ENCODE data around the gene FREM1.

Gene FREM1

GRCh38 chr9:14881006-14881405 lies 29.2 kb downstream of the FREM1 start:
- DNase-seq (ENCODE audit: low read depth in 2 of 2), result no peak

DNA sequence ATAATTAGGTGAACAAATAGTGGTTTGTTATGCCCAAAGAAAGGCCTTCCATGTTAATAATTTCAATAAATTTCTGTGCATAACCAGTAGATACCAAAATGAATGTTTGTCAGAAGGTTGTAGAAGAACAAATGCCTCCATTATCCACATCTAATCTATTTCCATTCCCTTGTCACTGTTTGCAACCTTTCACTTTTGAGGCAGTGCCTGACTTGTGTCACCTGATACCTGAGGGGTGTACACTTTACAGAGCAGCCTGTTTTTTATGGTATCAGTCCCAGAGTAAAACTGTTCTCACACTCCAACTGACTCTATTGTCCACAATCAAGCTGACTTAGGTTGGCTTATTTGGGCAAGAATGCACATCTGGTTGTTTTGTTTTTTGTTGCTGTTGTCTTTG lies 40.1 kb downstream of the FREM1 start:
- DNase-seq (ENCODE audit: low read depth in 2 of 2), result no peak

- DNase-seq (ENCODE audit: low read depth in 2 of 2), result no peak
Observed at GRCh38 chr9:14869671-14870070, 40.6 kb downstream of the FREM1 start.

GRCh38 chr9:14868772-14869583 lies 41.2 kb downstream of the FREM1 start:
- DNase-seq (ENCODE audit: low read depth in 2 of 2), result no peak

- DNase-seq (ENCODE audit: low read depth in 2 of 2), result no peak
Observed at GRCh38 chr9:14868418-14868771, 41.8 kb downstream of the FREM1 start.

DNA sequence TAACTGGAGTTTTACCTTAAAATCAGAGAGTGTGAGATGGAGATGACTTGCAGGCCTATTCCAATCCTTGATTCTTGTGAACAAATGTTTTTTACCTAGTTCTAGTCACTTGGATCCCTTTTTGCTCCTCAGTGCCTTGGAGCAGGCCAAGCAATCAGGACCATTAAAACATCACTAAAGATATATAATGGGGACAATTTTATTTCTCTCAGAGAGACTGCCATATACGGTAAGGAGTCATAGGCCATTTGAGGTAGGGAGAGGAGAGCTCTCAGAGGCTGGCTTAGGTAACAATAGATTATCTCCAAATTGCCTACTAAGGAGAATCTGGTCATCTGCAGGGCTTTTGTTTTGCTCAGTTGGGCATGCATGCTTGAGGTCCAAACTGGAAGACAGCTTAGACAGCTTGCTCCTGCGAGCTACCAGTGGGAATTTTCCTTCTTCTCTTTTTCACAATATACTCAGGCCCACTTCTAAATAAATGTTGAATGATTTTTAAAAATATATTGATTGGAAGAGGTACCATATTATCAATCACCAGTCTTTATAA lies 44.0 kb downstream of the FREM1 start:
- no peak for DNase-seq (ENCODE audit: low read depth in 2 of 2)

- no peak for DNase-seq (ENCODE audit: low read depth in 2 of 2)
Observed at GRCh38 chr9:14864309-14864708, 45.9 kb downstream of the FREM1 start.

GRCh38 chr9:14863402-14863801 lies 46.8 kb downstream of the FREM1 start:
- no peak for DNase-seq (ENCODE audit: low read depth in 2 of 2)

- no peak for DNase-seq (ENCODE audit: low read depth in 2 of 2)
Observed at GRCh38 chr9:14857449-14858305, 52.6 kb downstream of the FREM1 start.

- DNase-seq (ENCODE audit: low read depth in 2 of 2), result no peak
Observed at GRCh38 chr9:14849851-14850250, 60.4 kb downstream of the FREM1 start.

- no peak for DNase-seq (ENCODE audit: low read depth in 2 of 2)
Observed at GRCh38 chr9:14849296-14849695, 60.9 kb downstream of the FREM1 start.

DNA sequence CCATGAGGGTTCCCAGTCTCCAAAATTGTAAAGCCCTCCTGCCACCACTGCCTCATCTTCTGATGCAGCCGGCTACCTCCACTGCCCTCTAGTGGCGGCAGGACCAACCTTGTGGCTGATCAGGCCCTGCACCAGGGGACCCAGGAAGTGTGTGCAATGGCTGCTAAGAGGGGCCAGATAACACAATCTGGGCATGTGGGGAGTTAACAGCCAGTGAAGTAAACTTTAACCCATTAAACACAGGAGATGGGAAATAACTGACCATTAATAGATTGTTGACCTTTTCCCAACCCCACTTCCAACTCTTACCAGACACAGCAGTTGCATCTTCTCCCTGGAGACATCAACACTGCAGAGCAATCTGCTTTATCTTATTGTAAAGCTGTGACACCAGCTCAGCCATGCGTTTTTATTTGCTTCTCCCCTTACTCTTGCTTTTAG lies 63.3 kb downstream of the FREM1 start:
- DNase-seq (ENCODE audit: low read depth in 2 of 2), result peak; percentile 2 to 9

- DNase-seq (ENCODE audit: low read depth in 2 of 2), result no peak
Observed at GRCh38 chr9:14843163-14843562, 67.1 kb downstream of the FREM1 start.

- no peak for DNase-seq (ENCODE audit: low read depth in 2 of 2)
Observed at GRCh38 chr9:14842269-14842668, 68.0 kb downstream of the FREM1 start.

- no peak for DNase-seq (ENCODE audit: low read depth in 2 of 2)
Observed at GRCh38 chr9:14838701-14839100, 71.5 kb downstream of the FREM1 start.

GRCh38 chr9:14836885-14837284 lies 73.3 kb downstream of the FREM1 start:
- no peak for DNase-seq (ENCODE audit: low read depth in 2 of 2)

GRCh38 chr9:14831661-14832060 lies 78.6 kb downstream of the FREM1 start:
- no peak for DNase-seq (ENCODE audit: low read depth in 2 of 2)

GRCh38 chr9:14831074-14831473 lies 79.2 kb downstream of the FREM1 start:
- DNase-seq (ENCODE audit: low read depth in 2 of 2), result no peak

GRCh38 chr9:14830057-14830456 lies 80.2 kb downstream of the FREM1 start:
- DNase-seq (ENCODE audit: low read depth in 2 of 2), result no peak

- no peak for DNase-seq (ENCODE audit: low read depth in 2 of 2)
Observed at GRCh38 chr9:14829204-14829603, 81.0 kb downstream of the FREM1 start.

- no peak for DNase-seq (ENCODE audit: low read depth in 2 of 2)
Observed at GRCh38 chr9:14827805-14828204, 82.4 kb downstream of the FREM1 start.

GRCh38 chr9:14824481-14824880 lies 85.7 kb downstream of the FREM1 start:
- no peak for DNase-seq (ENCODE audit: low read depth in 2 of 2)

DNA sequence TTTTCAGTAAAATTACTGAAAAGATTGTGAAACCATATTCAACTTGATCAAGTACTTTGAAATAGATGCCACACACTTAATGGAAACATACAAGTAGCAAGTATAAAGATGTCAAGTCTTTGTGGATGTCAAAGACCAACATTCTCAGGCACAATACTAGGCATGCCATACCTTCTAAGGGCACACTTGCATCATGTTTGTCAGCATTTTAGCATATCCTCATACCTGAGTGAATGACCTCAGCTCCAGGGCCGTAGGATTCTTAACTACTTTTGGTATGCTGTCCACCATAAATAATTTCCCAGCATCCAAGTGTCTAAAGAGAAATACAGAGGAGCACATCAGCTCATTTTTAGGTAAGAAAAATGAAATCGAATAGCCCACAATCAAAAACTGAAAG lies 86.4 kb downstream of the FREM1 start:
- DNase-seq (ENCODE audit: low read depth in 2 of 2), result no peak
